Posterior cingulate gyrus (tissue), 11 donors: ENCODE results near the gene TMEM258.

Experiments used
- DNase-seq, 10 donors: peaks; one replicate each; pipeline versions ENCODE4 v3.0.0 to v3.0.0-alpha.2; 2020 to 2021; ENCODE audit warnings: mixed read lengths in 3 of 10
- intact Hi-C: fragments of 100-400 bp; cut with DNase I; formaldehyde crosslinking; loops from one replicate; pipeline ENCODE4 v1.15.1; 2023

TMEM258 gene

DNA sequence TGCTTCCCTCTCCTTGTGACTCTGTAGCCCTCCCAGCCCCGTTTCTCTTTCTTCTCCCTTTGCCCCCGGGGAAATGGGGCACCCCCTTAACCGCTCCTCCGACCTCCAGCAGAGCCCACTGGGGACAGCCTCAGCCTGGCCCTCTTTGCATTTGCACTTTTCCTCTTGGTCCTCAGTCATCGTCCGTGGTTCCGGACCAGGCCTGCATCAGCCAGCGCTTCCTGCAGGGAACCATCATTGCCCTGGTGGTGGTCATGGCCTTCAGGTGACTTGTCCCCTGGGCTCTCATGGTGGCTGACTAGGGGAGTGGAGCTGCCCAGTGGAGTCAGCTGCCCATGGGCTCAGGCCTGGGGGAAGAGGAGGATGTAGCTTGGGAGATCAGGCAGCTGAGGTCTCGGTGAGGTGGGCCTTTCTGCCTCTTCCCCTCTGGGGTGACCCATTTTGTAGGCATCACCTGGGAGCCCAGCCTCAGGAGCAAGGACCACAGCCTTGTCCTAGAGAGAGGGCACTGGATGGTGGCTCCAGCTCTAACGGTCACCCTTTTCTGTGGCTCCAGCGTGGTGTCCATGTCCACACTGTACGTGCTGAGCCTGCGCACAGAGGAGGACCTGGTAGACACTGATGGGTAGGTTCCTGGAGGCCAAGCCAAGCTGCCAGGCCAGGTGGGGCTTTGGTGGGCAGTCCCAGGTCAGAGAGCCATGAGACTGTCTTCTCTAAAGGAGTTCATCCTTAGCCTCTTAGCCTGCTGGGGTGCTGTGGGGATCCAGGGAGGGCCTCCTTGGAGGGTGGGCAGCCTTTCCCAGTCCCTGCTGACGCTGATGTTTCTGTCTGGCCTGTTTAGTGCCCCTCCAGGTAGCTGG is 12.5 kb downstream of the TMEM258 start:
- peak in 2 of 10 donors; percentile 59 to 82 for DNase-seq
- intact Hi-C loops = no loop called here

DNA sequence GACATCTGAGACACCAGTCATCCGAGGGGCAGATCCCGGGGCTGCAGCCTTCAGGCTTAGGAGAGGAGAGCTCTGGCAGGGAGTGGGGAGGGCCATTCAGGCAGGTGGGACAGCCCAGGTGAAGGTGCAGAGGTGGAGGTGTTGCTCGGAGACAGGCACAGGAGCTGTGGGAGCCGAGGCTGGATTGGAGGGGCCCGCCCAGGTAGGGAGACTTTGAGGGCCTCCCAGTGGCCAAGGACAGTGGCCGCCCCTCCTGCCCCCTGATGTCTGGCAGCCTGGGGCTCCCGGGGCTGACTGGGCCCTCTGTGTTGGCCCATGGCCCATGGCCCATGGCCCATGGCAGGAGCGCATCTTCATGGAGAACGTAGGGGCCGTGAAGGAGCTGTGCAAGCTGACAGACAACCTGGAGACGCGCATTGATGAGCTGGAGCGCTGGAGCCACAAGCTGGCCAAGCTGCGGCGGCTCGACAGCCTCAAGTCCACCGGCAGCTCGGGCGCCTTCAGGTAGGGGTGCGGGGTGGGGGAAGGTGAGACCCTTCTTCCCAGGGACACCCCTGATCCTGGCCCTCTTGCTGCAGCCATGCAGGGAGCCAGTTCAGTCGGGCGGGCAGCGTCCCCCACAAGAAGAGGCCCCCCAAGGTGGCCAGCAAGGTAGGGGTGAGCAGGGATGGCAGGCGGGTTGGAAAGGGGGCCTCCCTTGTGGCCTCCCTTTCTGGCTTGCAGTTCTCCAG is 13.3 kb downstream of the TMEM258 start:
- peak in 2 of 10 donors; percentile 76 to 85 for DNase-seq
- intact Hi-C loops = no loop called here

DNA sequence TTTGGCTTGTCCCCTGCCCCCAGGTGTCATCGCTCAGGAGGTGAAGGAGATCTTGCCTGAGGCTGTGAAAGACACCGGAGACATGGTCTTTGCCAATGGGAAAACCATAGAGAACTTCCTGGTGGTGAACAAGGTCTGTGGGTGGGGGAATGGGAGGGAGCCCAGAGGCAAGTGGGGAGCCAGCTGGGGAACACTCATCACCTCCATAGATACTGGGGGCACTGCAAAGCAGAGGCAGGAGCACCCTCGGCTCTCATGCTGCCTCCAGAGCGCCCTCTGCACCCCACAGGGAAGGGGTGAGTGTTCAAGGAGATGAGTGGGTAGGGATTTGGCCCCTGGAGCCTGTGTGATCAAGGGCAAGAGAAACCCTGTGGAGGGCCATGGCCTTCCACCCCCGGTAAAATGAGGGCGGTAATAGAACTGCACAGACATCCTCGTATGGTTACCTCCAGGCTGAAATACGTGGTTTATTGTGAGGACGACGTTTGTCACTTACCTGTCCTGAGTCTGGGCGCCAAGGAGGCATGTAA is 14.0 kb downstream of the TMEM258 start:
- peak in 1 of 10 donors; percentile 48 for DNase-seq
- intact Hi-C loops = no loop called here

DNA sequence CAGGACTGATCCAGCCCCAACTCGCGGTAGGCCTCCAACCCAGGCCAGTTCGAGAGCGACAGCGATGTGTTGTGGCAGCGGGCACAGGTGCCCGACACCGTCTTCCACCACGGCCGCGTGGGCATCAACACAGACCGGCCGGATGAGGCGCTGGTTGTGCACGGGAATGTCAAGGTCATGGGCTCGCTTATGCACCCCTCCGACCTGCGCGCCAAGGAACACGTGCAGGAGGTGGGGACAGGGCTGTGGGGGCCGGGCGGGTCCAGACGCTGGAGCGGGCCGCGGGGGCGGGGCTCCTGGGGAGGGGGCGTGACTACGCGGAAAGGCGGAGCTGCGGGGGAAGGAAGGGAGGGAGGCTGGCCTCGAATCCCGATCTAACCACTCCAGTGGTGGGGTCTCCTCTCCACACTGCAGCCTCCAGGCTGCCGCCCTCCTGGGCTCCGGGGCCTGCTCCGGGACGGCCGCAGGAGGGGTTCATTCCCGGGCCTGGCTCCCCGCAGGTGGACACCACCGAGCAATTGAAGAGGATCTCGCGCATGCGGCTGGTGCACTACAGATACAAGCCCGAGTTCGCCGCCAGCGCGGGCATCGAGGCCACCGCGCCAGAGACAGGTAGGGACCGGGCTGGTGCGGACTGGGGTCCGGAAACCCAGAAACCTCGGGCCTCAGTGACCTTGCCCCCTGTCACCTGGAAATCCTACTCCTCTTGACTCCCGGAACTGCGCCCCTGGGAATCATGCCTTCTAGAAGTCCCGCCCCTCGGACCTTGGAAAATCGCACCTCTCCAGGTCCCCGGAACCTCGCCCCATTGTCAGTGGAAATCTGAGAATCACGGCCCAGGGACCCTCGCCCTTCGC is 14.9 kb downstream of the TMEM258 start:
- peak in 6 of 10 donors; percentile 35 to 94 (median 55) for DNase-seq
- intact Hi-C loops = no loop called here

DNA sequence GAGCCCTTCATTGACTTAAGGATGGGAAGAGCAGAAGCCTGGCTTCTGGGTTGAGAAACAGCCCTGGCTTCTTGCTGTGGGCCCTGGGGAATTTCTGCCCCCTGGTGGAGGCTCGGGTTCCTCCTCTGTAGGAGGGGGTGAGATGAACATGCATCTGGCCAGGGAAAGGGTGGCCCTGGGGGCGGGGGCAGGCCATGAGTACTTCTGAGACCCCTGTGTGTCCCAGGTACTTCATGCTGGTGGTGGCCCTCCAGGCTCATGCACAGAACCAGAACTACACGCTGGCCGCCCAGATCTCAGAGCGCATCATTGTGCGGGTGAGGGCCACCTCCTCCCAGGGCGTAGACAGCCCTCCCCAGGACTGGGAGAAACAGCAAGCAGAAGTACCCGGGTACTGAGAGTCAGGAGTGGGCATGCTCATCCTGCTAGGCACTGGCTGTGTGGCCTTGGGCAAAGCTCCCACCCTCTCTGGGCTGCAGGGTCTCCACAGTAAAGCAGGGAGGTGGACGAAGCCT is 15.8 kb downstream of the TMEM258 start:
- DNase-seq = peak in 7 of 10 donors; percentile 51 to 94 (median 74)
- intact Hi-C loops = loop anchor here (1.0 kb wide), 1 partner anchor 27 kb away; no protein-coding TSS in a partner anchor

DNA sequence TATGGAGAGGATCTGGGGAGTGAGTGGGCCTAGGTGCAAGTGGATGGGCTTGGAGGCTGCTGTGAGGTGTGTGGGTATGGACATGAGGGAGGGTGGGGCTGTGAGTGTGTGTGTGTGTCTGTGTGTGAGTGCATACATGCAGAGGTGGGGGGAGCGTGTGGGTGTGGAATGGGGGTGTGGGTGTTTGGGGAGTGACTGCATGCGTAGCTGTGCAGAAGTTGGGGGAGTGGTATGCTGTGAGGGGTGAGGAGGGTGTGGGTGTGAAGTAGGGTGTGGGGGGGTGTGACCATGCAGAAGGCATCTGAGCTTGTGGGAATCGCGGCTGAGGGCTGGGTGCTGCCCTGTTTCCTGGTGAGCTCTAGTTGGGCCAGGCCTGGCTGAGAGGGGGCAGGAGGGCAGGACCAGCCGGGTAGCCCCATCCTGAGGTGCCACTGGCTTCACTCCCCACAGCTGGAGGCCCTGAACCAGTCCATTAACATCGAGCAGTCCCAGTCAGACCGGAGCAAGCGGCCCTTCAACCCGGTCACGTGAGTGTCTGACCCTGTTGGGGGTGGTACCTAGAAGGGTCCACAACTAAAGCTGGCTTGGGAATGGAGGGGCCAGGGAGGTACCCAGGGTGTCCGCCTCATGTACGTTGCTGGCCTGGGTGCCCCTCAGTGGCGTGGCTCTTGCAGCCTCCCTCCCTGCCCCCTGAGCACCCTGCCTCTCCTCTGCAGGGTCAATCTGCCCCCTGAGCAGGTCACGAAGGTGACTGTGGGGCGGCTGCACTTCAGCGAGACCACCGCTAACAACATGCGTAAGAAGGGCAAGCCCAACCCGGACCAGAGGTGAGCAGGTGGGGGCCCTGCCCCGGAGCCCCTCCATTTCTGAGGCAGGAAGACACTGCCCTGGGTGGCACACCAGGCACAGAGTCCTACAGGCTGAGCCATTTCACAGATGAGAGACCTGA is 16.5 kb downstream of the TMEM258 start:
- intact Hi-C loops = loop anchor here (1.0 kb wide), 1 partner anchor 27 kb away; no protein-coding TSS in a partner anchor
- no peak for DNase-seq

DNA sequence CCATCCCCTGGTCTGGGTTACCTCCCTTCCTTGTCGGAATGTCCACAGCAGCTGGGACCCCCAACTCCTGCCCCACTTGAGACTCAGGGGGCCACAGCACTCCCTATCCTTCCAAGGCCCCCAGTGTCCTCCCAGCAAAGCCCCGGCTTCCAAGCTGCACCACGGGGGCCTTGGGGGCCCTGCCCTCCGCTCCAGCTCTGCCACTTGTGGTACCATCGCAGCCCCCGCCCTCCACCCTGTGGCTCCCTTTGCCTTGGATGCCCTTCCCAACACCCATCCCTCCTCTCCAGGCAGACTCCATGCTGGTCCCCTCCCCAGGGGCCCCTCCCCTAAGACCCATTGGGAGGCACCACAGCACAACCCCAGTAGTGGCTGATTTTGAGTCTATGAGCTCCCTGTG is 17.3 kb downstream of the TMEM258 start:
- no peak for DNase-seq
- intact Hi-C loops = no loop called here

DNA sequence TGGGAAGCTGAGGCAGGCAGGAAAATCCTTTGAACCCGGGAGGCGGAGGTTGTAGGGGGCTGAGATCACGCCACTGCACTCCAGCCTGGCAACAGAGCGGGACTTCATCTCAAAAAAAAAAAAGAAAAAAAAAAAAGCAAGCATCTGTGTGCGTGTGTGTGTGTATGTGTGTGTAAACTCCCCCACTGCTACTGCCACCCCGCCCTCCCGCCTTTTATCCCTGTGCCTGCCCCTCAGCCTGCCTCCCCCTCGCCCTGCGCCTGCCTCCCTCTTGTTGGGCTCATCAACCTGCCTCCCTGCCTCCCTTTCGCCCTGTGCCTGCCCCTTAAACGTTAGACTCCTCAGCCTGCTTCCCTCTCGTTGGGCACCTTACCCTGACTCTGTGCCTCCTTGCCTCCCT is 18.0 kb downstream of the TMEM258 start:
- intact Hi-C loops = no loop called here
- DNase-seq = peak in 1 of 10 donors; percentile 86

DNA sequence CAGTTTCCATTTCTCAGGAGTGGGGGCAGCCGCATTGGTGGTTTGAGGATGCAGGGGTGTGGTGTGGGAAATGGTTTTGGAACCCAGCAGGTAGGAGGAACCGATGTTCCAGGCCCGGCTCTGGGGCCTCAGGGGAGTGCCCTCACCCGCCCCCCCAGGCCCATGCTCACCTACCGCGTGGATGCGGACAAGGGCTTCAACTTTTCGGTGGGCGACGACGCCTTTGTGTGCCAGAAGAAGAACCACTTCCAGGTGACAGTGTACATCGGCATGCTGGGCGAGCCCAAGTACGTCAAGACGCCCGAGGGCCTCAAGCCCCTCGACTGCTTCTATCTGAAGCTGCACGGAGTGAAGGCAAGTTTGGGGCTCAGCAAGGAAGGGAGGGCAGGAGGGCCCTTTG is 18.6 kb downstream of the TMEM258 start:
- intact Hi-C loops = no loop called here
- no peak for DNase-seq

DNA sequence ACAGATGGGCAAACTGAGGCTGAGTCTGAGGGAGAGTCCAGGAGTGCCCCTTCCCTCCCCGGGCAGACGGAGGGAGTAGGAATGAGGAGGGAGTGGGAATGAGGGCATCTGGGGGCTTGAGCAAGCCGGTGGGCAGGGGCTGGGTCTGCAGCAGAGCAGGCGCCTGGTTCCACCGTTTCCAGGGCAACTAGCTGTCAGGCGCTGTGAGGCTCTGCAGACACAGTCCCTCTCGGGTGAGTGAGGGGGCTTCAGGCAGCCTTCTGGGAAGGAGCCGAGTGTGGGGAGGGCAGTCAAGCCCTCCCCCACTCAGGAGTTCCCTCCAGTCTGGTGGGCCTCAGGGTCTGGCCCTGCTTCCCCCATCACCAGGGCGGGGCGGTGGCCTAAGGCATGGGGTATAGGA is 19.0 kb downstream of the TMEM258 start:
- intact Hi-C loops = no loop called here
- no peak for DNase-seq

DNA sequence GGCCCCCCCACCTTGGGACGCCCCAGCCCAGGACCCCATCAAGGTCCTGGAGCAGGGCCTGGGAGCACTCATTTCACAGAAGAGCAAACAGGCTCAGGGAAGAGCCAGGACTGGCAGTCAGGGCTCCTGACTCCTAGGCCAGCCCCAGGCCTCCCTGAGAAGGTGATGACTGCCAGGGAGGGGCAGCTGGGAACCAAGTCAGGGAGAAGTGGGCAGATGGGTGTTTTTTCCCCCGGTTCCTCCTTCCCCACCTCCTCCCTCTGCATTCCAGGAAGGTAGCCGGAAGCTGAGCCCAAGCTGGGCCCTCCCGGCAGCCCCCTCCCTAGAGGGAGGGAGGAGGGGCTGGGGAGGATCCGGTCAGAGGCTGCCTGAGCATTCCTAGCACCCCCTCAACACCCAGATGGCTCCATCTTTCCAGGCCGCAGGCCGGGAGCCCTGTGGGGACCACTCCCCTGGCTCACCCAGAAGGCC is 20.4 kb downstream of the TMEM258 start:
- intact Hi-C loops = no loop called here
- no peak for DNase-seq

DNA sequence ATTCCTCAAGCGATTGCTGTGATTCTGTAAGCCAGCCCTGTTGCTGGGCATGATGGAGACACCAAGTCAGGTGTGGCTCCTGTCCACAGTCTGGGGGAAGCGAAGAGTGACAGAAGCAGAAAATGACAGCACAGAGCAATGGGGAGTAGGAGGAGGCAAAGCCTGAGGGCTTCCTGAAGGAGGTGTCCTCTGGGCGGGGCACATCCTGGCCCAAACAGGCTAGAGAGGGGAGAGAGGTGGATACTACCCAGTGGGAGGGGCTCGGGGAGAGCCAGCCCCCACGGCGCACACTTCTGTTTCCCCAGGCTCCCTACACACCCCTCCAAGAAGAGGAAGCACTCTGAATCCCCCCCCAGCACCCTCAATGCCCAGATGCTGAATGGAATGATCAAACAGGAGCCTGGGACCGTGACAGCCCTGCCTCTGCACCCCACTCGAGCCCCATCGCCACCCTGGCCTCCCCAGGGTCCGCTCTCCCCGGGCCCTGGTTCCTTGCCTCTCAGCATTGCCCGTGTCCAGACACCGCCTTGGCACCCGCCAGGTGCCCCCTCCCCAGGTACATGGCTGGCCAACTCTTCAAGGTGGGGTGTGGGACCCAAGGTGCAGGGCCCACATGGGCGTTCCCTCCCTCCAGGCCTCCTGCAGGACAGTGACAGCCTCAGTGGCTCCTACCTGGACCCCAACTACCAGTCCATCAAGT is 21.1 kb downstream of the TMEM258 start:
- intact Hi-C loops = no loop called here
- no peak for DNase-seq

DNA sequence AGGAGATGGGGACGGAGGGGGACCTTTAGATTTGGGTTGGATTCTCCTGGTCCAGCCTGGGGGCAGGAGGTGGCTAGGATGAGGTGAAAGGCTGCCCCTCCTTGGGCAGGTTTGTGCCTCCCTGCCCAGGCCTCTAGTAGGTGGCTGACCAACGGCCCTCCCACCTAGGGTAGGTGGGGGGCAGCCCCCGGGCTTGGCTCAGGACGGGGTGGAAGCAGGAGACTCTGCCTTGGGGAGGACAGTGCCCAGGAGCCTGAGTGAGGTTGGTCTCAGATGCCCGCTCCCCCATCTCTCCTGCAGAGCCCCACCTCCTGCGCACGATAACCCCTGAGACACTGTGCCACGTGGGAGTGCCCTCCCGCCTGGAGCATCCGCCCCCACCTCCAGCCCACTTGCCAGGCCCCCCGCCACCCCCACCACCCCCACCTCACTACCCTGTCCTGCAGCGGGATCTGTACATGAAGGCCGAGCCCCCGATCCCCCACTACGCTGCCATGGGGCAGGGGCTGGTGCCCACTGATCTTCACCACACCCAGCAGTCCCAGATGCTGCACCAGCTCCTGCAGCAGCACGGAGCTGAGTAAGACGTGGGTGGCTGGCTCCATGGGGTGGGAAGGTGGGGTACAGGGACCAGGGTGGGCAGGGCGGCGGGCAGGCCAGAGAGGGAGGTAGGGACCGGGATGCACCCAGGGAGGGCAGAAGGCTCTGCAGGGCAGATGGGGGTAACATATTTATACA is 22.3 kb downstream of the TMEM258 start:
- DNase-seq = no peak
- intact Hi-C loops = no loop called here

DNA sequence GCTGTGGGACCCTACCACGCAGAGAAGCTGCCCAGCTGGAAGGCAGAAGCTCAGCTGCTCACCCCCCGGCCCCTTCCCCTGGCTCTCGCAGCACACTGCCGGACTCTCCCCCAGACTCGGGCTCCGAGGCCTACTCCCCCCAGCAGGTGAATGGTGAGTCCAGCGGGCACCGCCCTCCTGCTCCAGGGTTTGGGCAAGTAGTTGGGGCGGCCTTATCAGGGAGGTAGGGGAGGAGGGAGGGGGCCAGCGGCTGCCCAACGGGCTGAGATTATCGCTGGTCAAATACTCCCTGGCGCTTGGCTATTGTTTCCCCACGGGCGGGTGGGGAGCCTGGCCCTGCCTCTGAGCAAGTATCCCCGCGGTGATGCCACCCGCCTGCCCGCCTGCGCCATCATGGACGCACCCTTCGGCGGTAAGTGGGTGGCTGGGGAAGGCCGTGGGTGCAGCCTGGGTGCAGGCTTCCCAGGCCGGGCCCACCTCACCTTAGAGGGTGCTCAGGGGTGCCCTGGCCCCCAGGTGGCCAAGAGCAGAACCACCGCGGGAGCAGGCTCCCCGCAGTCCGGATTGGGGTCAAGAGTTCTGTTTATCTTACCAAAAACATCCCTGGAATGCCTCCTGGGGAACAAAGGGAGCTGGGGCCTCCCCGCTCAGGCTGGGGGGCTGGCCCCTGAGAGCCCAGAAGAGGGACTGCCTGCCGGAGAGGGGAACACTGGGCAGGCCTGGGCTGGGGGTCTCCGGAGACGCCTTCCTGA is 23.1 kb downstream of the TMEM258 start:
- intact Hi-C loops = no loop called here
- DNase-seq = peak in 1 of 10 donors; percentile 80

DNA sequence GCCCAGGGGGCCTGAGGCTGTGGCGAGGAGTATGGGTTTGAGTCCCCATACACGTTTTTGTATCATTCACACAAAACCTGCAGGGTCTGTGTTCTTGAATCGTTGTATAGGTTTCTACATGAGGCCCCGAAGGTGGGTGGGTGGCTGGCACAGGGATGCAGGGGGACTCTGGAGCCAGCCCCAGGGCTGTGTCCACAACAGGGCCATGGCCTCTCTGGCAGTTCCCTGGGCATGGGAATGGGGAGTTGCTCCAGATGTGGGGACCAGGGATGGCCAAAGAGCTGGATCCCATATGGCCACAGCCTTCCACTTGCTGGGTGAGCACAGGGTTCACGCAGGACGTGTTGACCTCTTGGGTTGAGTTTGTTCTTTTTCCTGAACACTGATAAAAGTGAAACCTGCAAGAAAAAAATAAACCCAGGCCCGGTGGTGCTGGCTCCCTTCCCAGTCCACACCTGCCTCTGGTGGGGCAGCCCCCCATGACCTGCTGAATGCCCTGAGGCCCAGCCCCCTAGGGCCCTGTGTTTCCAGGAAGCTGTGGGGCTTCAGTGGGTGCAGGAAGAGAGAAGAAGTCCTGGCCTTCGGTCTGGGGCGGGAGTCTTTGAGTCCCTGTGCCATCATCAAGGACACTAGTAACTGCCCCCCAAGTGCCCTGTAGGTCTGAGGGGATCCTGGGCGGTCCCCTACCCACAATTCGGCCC is 23.9 kb downstream of the TMEM258 start:
- DNase-seq = no peak
- intact Hi-C loops = no loop called here

DNA sequence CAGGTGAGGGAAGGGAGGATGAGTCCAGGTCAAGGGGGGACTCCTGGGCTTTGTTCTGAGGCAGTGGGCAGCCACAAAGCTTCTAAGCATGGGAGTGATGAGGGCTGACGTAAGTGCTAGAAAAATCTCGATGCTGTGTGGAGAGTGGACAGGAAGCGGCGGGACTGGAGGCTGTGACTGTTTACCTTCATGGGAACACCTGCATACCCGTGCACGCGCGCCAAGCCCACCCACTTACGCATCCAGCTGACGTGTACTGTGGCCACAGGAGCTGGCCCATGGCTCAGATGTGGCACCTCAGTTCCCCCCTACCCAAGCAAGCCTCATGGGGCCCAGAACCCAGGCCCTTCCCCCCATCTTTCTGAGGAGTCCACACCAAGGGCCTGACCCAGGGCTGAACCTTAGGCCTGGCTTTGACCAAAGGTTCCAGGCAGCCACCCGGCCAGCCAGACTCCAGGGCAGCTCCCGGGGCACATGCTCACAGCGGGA is 26.0 kb downstream of the TMEM258 start:
- DNase-seq = no peak
- intact Hi-C loops = no loop called here
